SK-N-SH (cell line): ENCODE data around the gene PIK3CA. TPM values are rescaled to one million over a fixed set of nuclear protein-coding genes. Genes with fewer than 3 reads are reported as not detected.

ENCODE experiments used
- CTCF ChIA-PET: fragments of 300-600, 350-600 bp; formaldehyde crosslinking; extraction: SDS; loops from one replicate; lab custom pipeline; 2021; lab: Yijun Ruan, JAX
- POLR2A ChIA-PET: fragments of 350-600 bp; sonication (Branson Sonifier 250); formaldehyde crosslinking; extraction: SDS; loops from one replicate; lab custom pipeline; 2020; ENCODE audit warnings: antibody characterized with exemption, inconsistent platforms; lab: Yijun Ruan, JAX
- DNase-seq: peaks from one replicate; pipeline ENCODE4 v3.0.0; 2012
- H2AFZ ChIP-seq: fragments of 200-600 bp; sonication (generic); 2 replicates; pipeline ENCODE4 v1.8.1; 2016; ENCODE audit warnings: antibody characterized with exemption, mild to moderate bottlenecking, low read depth
- H3F3A ChIP-seq: fragments of 200-600 bp; sonication (generic); replicated peaks from 2 replicates; pipeline ENCODE3; 2016; ENCODE audit warnings: antibody characterized with exemption, mild to moderate bottlenecking; ENCODE audit not compliant: insufficient read depth
- H3K27ac ChIP-seq, 2 experiments: fragments of 200-500 bp in 1 of 2; fragments of 200-600 bp in 1 of 2; sonication (Bioruptor generic) in 1 of 2; sonication (generic), shearing (Covaris generic) in 1 of 2; 2 replicates each; pipeline versions ENCODE4 v1.5.1 to v1.6.1; 2014 to 2016; ENCODE audit warnings: low read depth in 2 of 2, inconsistent platforms in 1 of 2, low read length in 1 of 2, mild to moderate bottlenecking in 1 of 2, mixed read lengths in 1 of 2
- H3K27me3 ChIP-seq: fragments of 200-600 bp; sonication (generic), shearing (Covaris generic); 2 replicates; pipeline ENCODE4 v1.6.1; 2016; ENCODE audit warnings: mixed run types; ENCODE audit not compliant: insufficient read depth
- H3K36me3 ChIP-seq, 2 experiments: fragments of 200-500 bp in 1 of 2; fragments of 200-600 bp in 1 of 2; sonication (Bioruptor generic) in 1 of 2; sonication (generic) in 1 of 2; replicated peaks in 1 of 2; 2 replicates each; pipeline versions ENCODE3 to v1.5.1; 2014 to 2016; ENCODE audit warnings: low read length in 1 of 2, mild to moderate bottlenecking in 1 of 2; ENCODE audit not compliant: insufficient read depth in 2 of 2, control insufficient read depth in 1 of 2
- H3K4me1 ChIP-seq, 2 experiments: fragments of 200-500 bp in 1 of 2; fragments of 200-600 bp in 1 of 2; sonication (Bioruptor generic) in 1 of 2; sonication (generic), shearing (Covaris generic) in 1 of 2; 2 replicates each; pipeline versions ENCODE4 v1.5.1 to v1.6.1; 2014 to 2016; ENCODE audit warnings: low read depth in 1 of 2, low read length in 1 of 2, mixed run types in 1 of 2; ENCODE audit not compliant: insufficient read depth in 2 of 2, control insufficient read depth in 1 of 2
- H3K4me2 ChIP-seq: fragments of 200-600 bp; sonication (generic), shearing (Covaris generic); 2 replicates; pipeline ENCODE4 v1.6.1; 2017; ENCODE audit warnings: mixed run types
- H3K4me3 ChIP-seq, 2 experiments: fragments of 200-500 bp in 1 of 2; fragments of 200-600 bp in 1 of 2; sonication (Bioruptor generic) in 1 of 2; sonication (generic), shearing (Covaris generic) in 1 of 2; 2 replicates each; pipeline versions ENCODE4 v1.5.1 to v1.8.1; 2014 to 2016; ENCODE audit warnings: low read depth in 2 of 2, inconsistent platforms in 1 of 2, low read length in 1 of 2, mild to moderate bottlenecking in 1 of 2, mixed read lengths in 1 of 2, moderate library complexity in 1 of 2
- H3K79me2 ChIP-seq: fragments of 200-600 bp; sonication (generic); 2 replicates; pipeline ENCODE4 v1.8.1; 2017; ENCODE audit warnings: mild to moderate bottlenecking; ENCODE audit not compliant: insufficient read depth
- H3K9ac ChIP-seq: fragments of 200-600 bp; sonication (generic); 2 replicates; pipeline ENCODE4 v1.6.1; 2017; ENCODE audit warnings: mixed run types
- H3K9me2 ChIP-seq: fragments of 200-600 bp; sonication (generic); 2 replicates; pipeline ENCODE4 v1.6.1; 2017; ENCODE audit warnings: mixed run types
- H3K9me3 ChIP-seq: fragments of 200-600 bp; sonication (generic); 2 replicates; pipeline ENCODE4 v1.6.1; 2017; ENCODE audit warnings: mixed run types, mild to moderate bottlenecking, moderate library complexity
- H4K20me1 ChIP-seq: fragments of 200-600 bp; sonication (generic); 2 replicates; pipeline ENCODE4 v1.6.1; 2017; ENCODE audit warnings: mild to moderate bottlenecking, mixed run types; ENCODE audit not compliant: insufficient read depth
- CHD2 ChIP-seq: fragments of 150-350 bp; IDR thresholded peaks from 2 replicates; pipeline ENCODE4 v1.6.1; 2018; ENCODE audit warnings: low read length; ENCODE audit not compliant: partially characterized antibody
- ELF1 ChIP-seq: IDR thresholded peaks from 2 replicates; pipeline ENCODE4 v1.4.0; 2012
- EP300 ChIP-seq, 2 experiments: IDR thresholded peaks; 2 replicates each; pipeline versions ENCODE4 v1.4.0 to v1.6.1; 2012; ENCODE audit warnings: borderline replicate concordance in 1 of 2, low read depth in 1 of 2, low read length in 1 of 2
- EZH2phosphoT487 ChIP-seq: fragments of 200-600 bp; sonication (generic); IDR thresholded peaks from 2 replicates; pipeline ENCODE4 v1.6.1; 2017; ENCODE audit warnings: low read depth, mixed run types, mild to moderate bottlenecking, antibody characterized with exemption, moderate library complexity, borderline replicate concordance
- FOSL2 ChIP-seq: IDR thresholded peaks from 2 replicates; pipeline ENCODE4 v1.4.0; 2012; ENCODE audit warnings: low read depth, mild to moderate bottlenecking, moderate library complexity, borderline replicate concordance
- FOXJ3 ChIP-seq: sonication (generic); formaldehyde crosslinking; IDR thresholded peaks from 2 replicates; pipeline ENCODE4 v1.5.1; 2020; ENCODE audit warnings: mild to moderate bottlenecking, missing genetic modification reagents
- MAX ChIP-seq: IDR thresholded peaks from 2 replicates; pipeline ENCODE4 v1.4.0; 2012; ENCODE audit warnings: low read depth
- MEF2A ChIP-seq: IDR thresholded peaks from 2 replicates; pipeline ENCODE4 v1.4.0; 2012; ENCODE audit warnings: low read depth, borderline replicate concordance
- NRF1 ChIP-seq: IDR thresholded peaks from 2 replicates; pipeline ENCODE4 v1.6.1; 2012; ENCODE audit warnings: low read depth, mild to moderate bottlenecking, low read length
- PBX3 ChIP-seq: IDR thresholded peaks from 2 replicates; pipeline ENCODE4; 2012
- RCOR1 ChIP-seq: fragments of 150-350 bp; IDR thresholded peaks from 2 replicates; pipeline ENCODE4 v1.6.1; 2017; ENCODE audit warnings: antibody characterized with exemption, low read length
- RXRA ChIP-seq: IDR thresholded peaks from 2 replicates; pipeline ENCODE4 v1.4.0; 2012; ENCODE audit warnings: low read depth, mild to moderate bottlenecking, borderline replicate concordance
- TCF12 ChIP-seq: IDR thresholded peaks from 2 replicates; pipeline ENCODE4 v1.4.0; 2012
- USF2 ChIP-seq: fragments of 150-350 bp; IDR thresholded peaks from 2 replicates; pipeline ENCODE4 v1.6.1; 2017; ENCODE audit warnings: antibody characterized with exemption, low read length, low read depth, borderline replicate concordance
- YY1 ChIP-seq: IDR thresholded peaks from 2 replicates; pipeline ENCODE4 v1.4.0; 2012; ENCODE audit warnings: low read depth, mild to moderate bottlenecking
- ZBTB33 ChIP-seq: IDR thresholded peaks from 2 replicates; pipeline ENCODE4 v1.4.0; 2012; ENCODE audit warnings: low read depth, borderline replicate concordance
- WGBS: methylation state at CpG from one replicate; pipeline ENCODE4 v1.1.6; 2017; ENCODE audit warnings: low lambda C conversion rate; 5-methylcytosine and 5-hydroxymethylcytosine counted together
- polyA plus RNA-seq, 3 experiments: library from polyadenylated mRNA; depleted of rRNA; stranded (reverse); fragments of >200 nt; gene quantifications; 2 replicates each; pipeline ENCODE4 v1.2.3, GENCODE V29; 2012
- TF ChIP-seq, protein P1 (sequence below): fragments of 150-350 bp; IDR thresholded peaks from 2 replicates; pipeline ENCODE4 v1.6.1; 2016; ENCODE audit warnings: mild to moderate bottlenecking, low read depth, low read length
- TF ChIP-seq, protein P2 (sequence below): IDR thresholded peaks from 2 replicates; pipeline ENCODE4 v1.6.1; 2012; ENCODE audit warnings: mild to moderate bottlenecking, low read depth, low read length, moderate library complexity
- TF ChIP-seq, protein P3 (sequence below): fragments of 200-600 bp; sonication (generic); IDR thresholded peaks from 2 replicates; pipeline ENCODE4 v1.6.1; 2017; ENCODE audit warnings: antibody characterized with exemption, mild to moderate bottlenecking, moderate library complexity

Gene PIK3CA
- polyA plus RNA-seq, 1 of the 3 experiments (the other 2 are of a cell fraction) = 3.2 TPM

- CTCF ChIA-PET = no interaction called here
- no peaks in the 10 kb centered on the region for H3F3A ChIP-seq
- 85% methylated on average over 3 of the region's 3 CpGs for WGBS
- H3K27ac ChIP-seq = no peak overlapping the region
- H3K36me3 ChIP-seq = no peaks in the 10 kb centered on the region
- no peak overlapping the region for H3K4me2 ChIP-seq
- no peak overlapping the region for H3K4me3 ChIP-seq
- no peaks in the 10 kb centered on the region for H3K4me1 ChIP-seq
- POLR2A ChIA-PET = no interaction called here
- H3K9me2 ChIP-seq = no peaks in the 10 kb centered on the region
- no peak overlapping the region for H3K9ac ChIP-seq
- H3K9me3 ChIP-seq = no peaks in the 10 kb centered on the region
- TF ChIP-seq, protein P1, sequence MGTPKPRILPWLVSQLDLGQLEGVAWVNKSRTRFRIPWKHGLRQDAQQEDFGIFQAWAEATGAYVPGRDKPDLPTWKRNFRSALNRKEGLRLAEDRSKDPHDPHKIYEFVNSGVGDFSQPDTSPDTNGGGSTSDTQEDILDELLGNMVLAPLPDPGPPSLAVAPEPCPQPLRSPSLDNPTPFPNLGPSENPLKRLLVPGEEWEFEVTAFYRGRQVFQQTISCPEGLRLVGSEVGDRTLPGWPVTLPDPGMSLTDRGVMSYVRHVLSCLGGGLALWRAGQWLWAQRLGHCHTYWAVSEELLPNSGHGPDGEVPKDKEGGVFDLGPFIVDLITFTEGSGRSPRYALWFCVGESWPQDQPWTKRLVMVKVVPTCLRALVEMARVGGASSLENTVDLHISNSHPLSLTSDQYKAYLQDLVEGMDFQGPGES = no peak
- no peak for TF ChIP-seq CHD2
- no peak for TF ChIP-seq ZBTB33
- no peak for TF ChIP-seq FOSL2
- TF ChIP-seq NRF1 = no peak
- no peak for TF ChIP-seq EZH2phosphoT487
- no peak for TF ChIP-seq ELF1
- TF ChIP-seq PBX3 = no peak
- TF ChIP-seq YY1 = no peak
- no peak for TF ChIP-seq EP300 (IDR thresholded peaks at IDR 0.05; ENCODE audit: borderline replicate concordance in 1 of 2, low read depth in 1 of 2, low read length in 1 of 2)
- TF ChIP-seq RXRA = no peak
- TF ChIP-seq MEF2A = no peak
- no peak for TF ChIP-seq RCOR1
- TF ChIP-seq, protein P2, sequence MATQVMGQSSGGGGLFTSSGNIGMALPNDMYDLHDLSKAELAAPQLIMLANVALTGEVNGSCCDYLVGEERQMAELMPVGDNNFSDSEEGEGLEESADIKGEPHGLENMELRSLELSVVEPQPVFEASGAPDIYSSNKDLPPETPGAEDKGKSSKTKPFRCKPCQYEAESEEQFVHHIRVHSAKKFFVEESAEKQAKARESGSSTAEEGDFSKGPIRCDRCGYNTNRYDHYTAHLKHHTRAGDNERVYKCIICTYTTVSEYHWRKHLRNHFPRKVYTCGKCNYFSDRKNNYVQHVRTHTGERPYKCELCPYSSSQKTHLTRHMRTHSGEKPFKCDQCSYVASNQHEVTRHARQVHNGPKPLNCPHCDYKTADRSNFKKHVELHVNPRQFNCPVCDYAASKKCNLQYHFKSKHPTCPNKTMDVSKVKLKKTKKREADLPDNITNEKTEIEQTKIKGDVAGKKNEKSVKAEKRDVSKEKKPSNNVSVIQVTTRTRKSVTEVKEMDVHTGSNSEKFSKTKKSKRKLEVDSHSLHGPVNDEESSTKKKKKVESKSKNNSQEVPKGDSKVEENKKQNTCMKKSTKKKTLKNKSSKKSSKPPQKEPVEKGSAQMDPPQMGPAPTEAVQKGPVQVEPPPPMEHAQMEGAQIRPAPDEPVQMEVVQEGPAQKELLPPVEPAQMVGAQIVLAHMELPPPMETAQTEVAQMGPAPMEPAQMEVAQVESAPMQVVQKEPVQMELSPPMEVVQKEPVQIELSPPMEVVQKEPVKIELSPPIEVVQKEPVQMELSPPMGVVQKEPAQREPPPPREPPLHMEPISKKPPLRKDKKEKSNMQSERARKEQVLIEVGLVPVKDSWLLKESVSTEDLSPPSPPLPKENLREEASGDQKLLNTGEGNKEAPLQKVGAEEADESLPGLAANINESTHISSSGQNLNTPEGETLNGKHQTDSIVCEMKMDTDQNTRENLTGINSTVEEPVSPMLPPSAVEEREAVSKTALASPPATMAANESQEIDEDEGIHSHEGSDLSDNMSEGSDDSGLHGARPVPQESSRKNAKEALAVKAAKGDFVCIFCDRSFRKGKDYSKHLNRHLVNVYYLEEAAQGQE = no peak
- TF ChIP-seq TCF12 = no peak
- TF ChIP-seq MAX = no peak
- no peak for TF ChIP-seq USF2
- TF ChIP-seq, protein P3, sequence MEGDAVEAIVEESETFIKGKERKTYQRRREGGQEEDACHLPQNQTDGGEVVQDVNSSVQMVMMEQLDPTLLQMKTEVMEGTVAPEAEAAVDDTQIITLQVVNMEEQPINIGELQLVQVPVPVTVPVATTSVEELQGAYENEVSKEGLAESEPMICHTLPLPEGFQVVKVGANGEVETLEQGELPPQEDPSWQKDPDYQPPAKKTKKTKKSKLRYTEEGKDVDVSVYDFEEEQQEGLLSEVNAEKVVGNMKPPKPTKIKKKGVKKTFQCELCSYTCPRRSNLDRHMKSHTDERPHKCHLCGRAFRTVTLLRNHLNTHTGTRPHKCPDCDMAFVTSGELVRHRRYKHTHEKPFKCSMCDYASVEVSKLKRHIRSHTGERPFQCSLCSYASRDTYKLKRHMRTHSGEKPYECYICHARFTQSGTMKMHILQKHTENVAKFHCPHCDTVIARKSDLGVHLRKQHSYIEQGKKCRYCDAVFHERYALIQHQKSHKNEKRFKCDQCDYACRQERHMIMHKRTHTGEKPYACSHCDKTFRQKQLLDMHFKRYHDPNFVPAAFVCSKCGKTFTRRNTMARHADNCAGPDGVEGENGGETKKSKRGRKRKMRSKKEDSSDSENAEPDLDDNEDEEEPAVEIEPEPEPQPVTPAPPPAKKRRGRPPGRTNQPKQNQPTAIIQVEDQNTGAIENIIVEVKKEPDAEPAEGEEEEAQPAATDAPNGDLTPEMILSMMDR = no peak
- no peak for TF ChIP-seq FOXJ3 (CRISPR knock-in tag)
- H4K20me1 ChIP-seq = no peaks in the 10 kb centered on the region
- no peak for DNase-seq
- H3K27me3 ChIP-seq = no peaks in the 10 kb centered on the region
- H3K79me2 ChIP-seq = no peaks in the 10 kb centered on the region
- no peak overlapping the region for H2AFZ ChIP-seq
Measured at GRCh38 chr3:179276743-179277142, 128.6 kb downstream of the PIK3CA start.
